Adrenal gland (tissue), 5 donors: ENCODE results near the gene FAM163B.

Source experiments
- POLR2A ChIP-seq, 2 donors: fragments of 450-650 bp; IDR thresholded peaks; one replicate each; pipeline ENCODE4 v1.6.1; 2017; ENCODE audit warnings: antibody characterized with exemption in 2 of 2, mild to moderate bottlenecking in 2 of 2, moderate library complexity in 1 of 2
- TF ChIP-seq, protein P1 (sequence below), 6 experiments: fragments of 450-650 bp in 4 of 6; fragments of 200-600 bp in 2 of 6; sonication (generic) in 1 of 6; IDR thresholded peaks; 1 replicate in 5 of 6; 2 replicates in 1 of 6; pipeline versions ENCODE4 v1.5.1 to v1.8.0; 2016 to 2021; ENCODE audit warnings: antibody characterized with exemption in 6 of 6, mild to moderate bottlenecking in 2 of 6, moderate library complexity in 1 of 6
- donor health status: DM: no; HTN: no; CAD: no.

DNA sequence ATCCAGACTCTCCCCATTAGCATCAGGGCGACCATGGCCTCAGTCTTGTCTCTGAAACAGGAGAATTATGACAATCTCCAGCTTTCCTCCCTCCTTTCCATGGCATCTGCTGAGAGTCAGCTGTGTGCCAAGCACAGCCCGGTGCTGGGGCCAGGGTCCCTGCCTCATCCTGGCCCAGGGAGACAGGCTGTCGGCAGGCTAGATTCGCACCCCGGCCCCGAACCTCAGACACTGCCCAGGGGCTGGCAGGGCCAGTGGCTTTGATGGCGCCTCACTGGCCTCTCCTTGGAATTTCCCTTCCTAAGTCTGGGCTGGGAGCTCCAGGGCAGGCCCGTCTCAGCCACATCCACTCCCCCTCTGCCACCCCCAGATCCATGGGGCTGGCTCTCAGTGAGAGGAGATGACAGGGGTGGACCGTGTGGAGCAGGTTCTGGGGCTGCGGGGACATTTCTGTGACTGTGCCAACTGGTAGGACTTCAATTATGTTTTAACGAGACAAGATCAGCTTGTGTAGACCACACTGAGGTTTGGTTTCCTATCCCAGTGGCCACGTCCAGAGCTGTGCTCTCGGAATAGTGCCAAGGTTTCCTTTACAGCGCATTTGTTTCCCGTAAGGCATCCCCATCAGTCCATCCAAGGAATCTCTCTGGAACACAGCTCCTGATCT is 15.5 kb downstream of the FAM163B start:
- TF ChIP-seq, protein P1, sequence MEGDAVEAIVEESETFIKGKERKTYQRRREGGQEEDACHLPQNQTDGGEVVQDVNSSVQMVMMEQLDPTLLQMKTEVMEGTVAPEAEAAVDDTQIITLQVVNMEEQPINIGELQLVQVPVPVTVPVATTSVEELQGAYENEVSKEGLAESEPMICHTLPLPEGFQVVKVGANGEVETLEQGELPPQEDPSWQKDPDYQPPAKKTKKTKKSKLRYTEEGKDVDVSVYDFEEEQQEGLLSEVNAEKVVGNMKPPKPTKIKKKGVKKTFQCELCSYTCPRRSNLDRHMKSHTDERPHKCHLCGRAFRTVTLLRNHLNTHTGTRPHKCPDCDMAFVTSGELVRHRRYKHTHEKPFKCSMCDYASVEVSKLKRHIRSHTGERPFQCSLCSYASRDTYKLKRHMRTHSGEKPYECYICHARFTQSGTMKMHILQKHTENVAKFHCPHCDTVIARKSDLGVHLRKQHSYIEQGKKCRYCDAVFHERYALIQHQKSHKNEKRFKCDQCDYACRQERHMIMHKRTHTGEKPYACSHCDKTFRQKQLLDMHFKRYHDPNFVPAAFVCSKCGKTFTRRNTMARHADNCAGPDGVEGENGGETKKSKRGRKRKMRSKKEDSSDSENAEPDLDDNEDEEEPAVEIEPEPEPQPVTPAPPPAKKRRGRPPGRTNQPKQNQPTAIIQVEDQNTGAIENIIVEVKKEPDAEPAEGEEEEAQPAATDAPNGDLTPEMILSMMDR (IDR thresholded peaks at IDR 0.05) = no peak
- no peak for TF ChIP-seq POLR2A (IDR thresholded peaks at IDR 0.05)
